HG03442 (cell line): ENCODE measurements around the gene TNNI3K.
A peak's percentile ranks its signal among the peaks of the same experiment; 100 is the strongest.

Experiments
- ATAC-seq: cut with Tn5 transposase; IDR thresholded peaks from one replicate; pipeline ENCODE4 v1.9.1; 2021; ENCODE audit warnings: mild to moderate bottlenecking, moderate library complexity; ENCODE audit not compliant: unreplicated experiment

Gene TNNI3K

DNA sequence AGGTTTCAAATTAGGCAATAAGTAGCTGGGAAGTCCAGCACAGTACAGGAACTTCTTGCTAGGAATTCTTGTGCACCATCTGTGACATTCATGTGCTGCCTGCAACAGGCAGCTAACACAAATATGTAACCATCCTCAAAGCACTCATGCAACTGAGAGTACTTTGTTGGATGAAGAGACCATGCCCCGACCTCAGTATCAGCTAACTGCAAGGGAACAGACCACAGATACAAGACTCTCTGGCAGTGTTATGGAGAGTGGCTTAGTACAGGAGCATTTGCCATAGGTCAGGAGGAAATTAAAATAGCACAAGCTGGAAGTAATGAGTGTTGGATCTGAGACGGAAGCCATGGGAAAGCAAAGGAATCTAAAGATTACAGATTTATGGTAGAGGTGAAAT is 153.7 kb downstream of the TNNI3K start:
- ATAC-seq, result no peak

DNA sequence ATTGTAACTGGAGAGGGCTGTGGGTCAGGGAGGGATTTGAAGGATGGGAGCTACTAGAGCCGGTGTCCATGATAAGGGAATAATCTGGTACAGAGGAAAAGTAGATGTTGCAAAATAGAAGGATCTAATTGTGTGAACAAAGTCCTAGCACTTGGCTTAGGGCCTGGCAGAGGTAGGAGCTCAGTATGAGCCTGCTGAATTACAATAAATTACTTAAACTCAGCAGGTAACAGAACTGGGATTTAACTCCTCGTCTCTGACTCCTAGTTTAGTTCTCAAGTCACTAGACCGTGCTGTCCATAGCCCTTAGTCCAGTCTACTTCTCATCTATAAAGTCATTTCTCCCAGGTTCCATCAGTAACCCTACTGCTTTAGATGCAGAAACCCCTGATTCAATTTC is 157.0 kb downstream of the TNNI3K start:
- ATAC-seq, result no peak

DNA sequence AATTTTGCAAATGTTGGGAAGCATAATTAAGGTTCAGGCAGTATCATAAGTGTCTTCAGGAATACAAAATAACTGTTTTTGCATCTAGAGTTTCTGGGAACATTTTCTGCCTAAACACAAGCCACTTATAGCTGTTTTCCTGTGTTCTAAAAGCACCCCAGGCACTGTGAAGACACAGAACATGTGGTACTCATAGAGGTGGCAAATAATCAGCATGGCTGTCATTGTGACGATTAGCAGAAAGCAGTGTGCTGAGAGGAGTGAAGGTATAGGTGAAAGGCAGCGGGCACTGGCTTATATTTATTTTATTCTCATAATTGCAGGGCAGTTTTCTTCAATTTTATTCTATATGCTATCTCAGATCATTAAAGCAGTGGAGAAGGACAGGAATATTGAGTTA is 157.7 kb downstream of the TNNI3K start:
- no peak for ATAC-seq

DNA sequence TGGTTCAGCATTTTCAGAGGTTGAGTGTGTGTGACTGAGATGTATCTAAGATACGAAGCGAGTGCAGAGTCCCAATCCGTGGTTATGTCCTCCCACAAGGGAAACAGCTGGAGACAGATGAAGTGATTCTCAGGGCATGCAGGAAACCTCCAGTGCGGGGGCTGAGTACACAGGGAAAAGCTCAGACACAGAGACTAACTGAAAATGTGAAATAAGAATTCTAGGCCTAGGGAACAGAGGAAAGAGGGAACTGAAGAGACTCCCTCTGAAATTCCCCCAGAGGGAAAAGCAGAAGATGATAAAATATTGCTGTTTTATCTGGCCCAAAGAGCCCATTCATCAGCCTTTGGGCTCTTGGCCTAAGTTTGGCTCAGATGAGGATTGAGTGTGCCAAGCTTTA is 160.4 kb downstream of the TNNI3K start:
- ATAC-seq, result no peak

- ATAC-seq, result no peak
Measured at GRCh38 chr1:74396462-74396861, 161.3 kb downstream of the TNNI3K start.

DNA sequence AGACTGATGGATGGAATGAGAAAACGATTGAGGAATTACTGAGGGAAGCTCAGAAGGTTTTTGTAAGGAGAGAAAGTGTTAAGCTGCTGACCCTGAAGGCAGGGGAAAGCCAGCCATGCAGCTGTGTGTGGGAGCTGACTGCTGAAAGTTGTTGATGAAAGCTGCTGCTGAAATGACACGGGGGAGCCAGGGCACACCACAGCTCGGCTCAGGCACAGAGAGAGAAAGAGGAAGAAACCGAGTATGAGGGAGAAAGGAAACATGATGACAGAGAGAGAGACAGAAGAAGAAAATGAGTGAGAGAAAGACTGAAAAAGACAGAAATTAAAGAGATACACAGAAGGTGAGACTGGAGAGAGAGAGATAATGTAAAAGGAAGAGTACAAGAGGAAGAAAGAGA is 161.7 kb downstream of the TNNI3K start:
- peak; percentile 56 for ATAC-seq

- ATAC-seq, result peak; percentile 86
Measured at GRCh38 chr1:74399249-74399648, 164.1 kb downstream of the TNNI3K start.

- ATAC-seq, result no peak
Measured at GRCh38 chr1:74402873-74403272, 167.7 kb downstream of the TNNI3K start.

DNA sequence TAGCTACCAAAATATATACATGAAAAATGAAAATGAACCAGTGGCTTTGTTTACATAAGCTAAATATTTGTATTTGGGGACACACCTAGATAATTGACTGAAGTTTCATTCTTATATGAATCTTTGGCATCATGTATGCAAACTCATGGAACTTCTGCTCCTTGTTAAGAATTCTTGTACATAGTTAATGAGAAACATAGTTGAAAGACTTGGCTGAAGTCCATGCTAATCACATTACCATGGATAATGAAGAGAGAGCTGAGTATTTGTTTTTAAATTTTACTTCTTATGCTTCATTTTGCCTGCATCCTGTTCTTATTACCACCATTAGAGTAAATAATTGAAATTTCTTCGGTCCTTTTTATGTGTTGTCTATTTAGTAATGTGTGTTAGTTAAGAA is 168.4 kb downstream of the TNNI3K start:
- ATAC-seq, result no peak

- ATAC-seq, result no peak
Measured at GRCh38 chr1:74406759-74407158, 171.6 kb downstream of the TNNI3K start.

GRCh38 chr1:74407902-74408301 is 172.7 kb downstream of the TNNI3K start:
- no peak for ATAC-seq

GRCh38 chr1:74412244-74412643 is 177.1 kb downstream of the TNNI3K start:
- no peak for ATAC-seq

DNA sequence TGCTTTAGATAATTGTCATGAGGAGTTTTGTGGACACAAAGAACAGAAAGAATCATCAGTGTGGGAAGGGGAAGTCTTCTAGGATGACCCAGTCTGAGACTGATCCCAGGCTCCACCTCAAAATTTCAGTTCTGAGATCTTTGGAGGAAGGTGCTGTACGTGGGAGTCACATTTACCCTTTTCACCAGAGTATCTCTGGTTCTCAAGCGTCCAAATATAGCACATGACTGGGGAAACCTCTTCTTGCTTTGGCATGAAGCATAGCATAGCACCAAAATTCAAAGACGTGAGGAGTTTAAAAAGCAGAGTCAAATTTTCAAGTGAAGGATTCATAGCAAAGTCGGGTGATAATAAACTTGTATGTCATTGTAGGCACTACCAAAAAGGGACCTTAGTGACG is 180.7 kb downstream of the TNNI3K start:
- no peak for ATAC-seq

GRCh38 chr1:74419611-74420010 is 184.4 kb downstream of the TNNI3K start:
- no peak for ATAC-seq

DNA sequence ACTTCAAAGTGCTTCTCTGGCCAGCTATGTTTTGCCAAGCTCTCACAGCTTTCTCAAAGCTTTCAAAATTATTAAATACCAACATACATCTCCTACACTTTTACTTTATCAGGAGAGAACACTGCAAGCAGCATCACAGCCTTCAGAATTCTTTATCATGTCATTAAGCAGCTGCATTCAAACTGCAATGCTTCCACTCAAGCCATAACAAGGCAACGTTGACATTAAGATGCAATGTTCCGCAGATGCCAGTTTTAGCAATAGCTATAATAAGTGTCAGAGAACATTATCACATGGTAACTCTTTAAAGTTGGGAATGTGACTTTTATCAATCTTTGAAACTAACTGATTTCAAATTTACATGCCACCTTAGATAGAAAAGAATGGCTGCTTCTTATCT is 185.3 kb downstream of the TNNI3K start:
- no peak for ATAC-seq

GRCh38 chr1:74422421-74423292 is 187.5 kb downstream of the TNNI3K start:
- no peak for ATAC-seq

DNA sequence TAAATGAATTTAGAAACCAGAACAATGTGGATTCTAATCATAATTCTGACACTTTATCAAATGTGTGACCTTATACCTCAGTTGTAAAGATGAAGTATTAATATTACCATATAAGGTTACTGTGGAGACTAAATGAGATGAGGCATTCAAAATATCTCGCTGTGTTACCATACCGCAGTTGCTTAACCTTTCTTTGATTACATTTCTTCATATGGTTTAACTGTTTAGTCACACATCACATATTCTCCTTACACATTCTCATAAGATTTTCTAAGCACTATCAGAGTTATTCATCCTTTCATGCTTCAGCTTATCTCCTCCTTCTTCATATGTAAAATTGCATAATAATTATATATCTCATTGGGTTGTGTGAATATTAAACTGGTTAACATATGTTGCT is 188.3 kb downstream of the TNNI3K start:
- ATAC-seq, result no peak

DNA sequence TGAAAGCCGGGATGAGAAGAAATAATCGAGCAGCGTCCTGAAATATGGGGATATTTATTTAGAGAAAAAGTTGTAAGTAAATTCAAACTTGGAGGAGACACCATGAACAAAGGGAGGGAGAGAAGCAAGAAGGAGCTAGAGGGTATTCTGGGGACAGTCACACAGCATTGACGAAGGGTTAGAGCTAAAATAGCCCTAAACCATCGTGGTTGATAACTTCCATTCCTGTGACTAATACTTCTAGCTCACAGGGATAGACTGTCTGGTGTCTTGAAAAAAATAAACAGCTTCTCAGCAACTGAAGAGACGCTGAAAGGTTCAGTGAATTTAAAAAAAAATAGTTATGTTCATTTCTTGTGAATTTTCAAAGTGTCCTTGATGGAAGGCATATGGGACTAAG is 190.5 kb downstream of the TNNI3K start:
- no peak for ATAC-seq

DNA sequence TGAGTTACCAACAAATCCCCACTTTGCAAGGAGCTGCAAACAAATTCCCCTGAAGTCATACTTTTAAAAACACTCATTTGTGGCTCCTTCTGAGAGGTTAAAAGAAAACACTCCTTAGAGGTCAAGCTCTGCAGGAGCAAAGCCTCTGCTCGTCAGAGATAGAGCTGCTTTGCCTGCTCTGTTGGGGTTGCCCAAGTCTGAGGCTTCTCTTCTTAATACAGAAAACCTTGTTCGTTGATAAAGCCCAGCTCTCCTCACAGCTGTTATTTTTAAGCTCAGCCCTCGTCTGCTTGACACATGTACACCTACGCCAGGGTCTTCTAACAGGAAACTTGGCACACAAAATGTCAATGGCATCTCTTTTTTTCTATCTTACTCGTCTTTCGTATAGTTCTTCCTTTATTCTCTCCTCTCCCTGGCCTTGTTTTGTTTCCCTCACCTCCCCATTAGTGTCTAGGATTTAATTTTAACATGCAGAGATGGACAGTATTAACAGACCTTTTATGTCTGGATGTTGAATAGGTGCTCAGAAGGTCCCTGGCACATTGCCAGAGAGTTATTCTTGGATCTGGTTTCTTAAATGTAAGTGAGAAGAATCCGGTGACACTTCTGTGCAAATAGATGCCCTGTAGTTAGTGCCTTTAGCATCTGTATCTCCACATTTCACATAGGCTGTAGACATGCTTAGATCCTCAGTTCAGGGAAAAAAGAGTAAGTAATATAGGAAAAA is 191.2 kb downstream of the TNNI3K start:
- ATAC-seq, result no peak

DNA sequence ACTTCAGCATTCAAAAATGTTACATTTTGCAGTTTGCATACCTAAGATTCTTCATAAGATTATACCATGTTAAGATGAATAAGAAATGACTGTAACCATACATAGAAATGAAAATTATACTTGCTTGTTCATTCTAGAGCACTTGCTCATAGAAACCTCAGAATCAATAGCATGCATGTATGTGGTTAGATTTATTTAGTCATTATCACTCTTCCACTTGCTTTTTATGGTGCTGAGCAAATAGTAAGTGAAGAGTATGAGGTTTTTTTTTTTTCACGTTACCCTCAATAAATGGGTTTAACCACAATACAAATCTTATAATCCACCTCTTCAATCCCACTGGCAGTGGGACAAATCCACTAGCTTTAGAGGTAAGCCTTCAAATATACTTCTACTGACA is 192.5 kb downstream of the TNNI3K start:
- ATAC-seq, result no peak

- ATAC-seq, result no peak
Measured at GRCh38 chr1:74429580-74429979, 194.4 kb downstream of the TNNI3K start.

GRCh38 chr1:74430342-74430934 is 195.3 kb downstream of the TNNI3K start:
- no peak for ATAC-seq
